Hematopoietic multipotent progenitor cell treated with erythropoietin and hydrocortisone succinate and interleukin-3 and kit ligand, for 4 days (in vitro differentiated cells): ENCODE measurements around the gene PCDH20.
"Not testable (repeated sequence)": the region's sequence is repeated elsewhere in the genome, so short reads cannot be mapped to it uniquely, and the experiment has no call there.

ENCODE experiments used
- DNase-seq: peaks from one replicate; pipeline ENCODE4 v3.0.0-alpha.2; 2015

The PCDH20 gene, protein sequence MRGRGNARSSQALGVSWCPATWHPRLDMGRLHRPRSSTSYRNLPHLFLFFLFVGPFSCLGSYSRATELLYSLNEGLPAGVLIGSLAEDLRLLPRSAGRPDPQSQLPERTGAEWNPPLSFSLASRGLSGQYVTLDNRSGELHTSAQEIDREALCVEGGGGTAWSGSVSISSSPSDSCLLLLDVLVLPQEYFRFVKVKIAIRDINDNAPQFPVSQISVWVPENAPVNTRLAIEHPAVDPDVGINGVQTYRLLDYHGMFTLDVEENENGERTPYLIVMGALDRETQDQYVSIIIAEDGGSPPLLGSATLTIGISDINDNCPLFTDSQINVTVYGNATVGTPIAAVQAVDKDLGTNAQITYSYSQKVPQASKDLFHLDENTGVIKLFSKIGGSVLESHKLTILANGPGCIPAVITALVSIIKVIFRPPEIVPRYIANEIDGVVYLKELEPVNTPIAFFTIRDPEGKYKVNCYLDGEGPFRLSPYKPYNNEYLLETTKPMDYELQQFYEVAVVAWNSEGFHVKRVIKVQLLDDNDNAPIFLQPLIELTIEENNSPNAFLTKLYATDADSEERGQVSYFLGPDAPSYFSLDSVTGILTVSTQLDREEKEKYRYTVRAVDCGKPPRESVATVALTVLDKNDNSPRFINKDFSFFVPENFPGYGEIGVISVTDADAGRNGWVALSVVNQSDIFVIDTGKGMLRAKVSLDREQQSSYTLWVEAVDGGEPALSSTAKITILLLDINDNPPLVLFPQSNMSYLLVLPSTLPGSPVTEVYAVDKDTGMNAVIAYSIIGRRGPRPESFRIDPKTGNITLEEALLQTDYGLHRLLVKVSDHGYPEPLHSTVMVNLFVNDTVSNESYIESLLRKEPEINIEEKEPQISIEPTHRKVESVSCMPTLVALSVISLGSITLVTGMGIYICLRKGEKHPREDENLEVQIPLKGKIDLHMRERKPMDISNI

DNA sequence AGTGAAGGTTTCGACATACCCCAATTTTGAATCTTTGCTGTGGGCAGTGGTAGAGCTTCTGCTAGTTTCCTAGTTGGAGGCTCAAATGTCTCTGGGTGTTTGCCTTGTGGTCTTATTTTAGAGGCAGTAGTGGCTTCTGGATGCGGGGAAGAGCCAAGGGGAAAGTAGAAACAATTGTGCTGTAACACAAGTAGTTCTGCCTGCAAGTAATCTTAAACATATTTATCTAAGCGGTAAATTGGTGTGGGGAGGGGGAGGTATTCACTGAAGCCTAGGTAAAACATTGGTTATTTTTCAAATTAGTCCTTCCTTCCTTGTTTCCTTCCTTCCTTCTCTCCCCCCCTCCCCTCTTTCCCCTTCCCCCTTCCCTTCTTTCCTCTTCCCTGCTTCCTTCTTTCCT lies at the start of gene PCDH20:
Gene PCDH20 (minus strand): TSS at position 101 of the 400 bp plus-strand sequence. CDS start 691 bp downstream, outside the sequence.
- no peak for DNase-seq

DNA sequence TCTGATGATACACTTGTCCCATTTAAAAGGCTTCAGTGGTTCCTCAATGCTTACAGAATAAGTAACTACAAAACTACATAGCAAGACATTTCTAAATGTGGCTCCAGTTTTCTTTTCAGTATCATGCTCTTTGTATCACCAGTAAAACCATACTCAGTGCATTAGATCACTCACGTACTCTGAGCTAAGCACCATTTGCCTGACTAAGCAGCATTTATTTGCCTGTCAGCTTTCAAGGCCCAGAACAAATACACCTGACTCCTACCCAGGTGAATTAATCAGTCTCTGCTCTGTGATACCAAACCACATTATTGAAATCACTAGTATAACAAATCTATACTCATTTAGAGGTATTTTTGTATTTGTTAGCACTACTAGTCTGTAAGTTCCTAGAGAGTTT lies 47.4 kb upstream of the PCDH20 start:
- DNase-seq: no peak

DNA sequence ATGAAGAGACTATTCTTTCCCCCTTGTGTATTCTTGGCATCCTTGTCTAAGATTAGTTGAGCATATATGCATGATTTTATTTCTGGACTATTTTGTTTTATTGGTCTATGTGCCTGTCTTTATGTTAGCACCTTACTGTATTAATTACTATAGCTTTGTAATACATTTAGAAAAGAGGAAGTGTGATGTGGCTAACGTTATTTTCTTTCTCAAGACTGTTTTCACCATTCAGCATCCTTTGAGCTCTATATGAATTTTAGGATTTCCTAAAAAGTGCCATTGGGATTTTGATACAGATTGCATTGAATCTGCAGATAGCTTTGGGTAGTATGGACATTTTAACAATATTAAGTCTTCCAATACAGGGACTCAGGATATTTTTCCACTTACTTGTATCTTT lies 37.5 kb upstream of the PCDH20 start:
- no peak for DNase-seq

DNA sequence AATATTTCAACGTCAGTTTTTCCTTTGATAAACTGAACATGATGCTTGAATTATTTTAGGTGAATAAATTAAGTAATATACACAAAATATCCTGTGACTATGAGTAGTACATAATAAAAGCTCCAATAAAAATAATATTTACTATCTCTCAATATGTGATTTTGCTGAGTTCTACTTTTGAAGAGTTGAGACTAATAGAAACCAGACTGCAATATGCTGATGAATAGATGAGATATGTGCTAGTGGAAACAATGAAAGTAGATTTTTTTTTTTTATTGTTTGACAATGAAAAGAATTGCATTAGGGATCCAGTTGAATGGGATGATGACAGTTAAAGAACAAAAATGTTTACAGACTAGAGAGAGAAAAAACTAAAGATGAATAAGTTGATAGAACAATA lies 16.4 kb upstream of the PCDH20 start:
- no peak for DNase-seq

DNA sequence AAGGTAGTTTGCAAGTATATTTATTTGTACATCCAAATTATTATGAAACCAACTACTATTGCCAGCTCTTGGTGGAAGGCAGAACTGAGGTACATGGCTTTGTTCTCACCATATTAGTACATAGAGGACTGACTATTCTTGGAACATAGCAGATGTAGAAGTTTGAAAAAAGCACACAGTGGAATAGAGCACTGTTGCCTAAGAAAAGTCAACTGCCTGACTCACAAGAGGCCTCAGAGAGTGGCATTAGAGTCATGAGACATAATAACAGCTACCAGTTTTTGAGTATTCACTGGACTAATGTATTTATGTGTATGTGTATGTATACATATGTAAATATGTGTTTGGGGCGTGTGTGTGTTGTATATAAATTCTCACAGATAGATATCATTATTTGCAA lies 8.3 kb upstream of the PCDH20 start:
- DNase-seq: no peak

DNA sequence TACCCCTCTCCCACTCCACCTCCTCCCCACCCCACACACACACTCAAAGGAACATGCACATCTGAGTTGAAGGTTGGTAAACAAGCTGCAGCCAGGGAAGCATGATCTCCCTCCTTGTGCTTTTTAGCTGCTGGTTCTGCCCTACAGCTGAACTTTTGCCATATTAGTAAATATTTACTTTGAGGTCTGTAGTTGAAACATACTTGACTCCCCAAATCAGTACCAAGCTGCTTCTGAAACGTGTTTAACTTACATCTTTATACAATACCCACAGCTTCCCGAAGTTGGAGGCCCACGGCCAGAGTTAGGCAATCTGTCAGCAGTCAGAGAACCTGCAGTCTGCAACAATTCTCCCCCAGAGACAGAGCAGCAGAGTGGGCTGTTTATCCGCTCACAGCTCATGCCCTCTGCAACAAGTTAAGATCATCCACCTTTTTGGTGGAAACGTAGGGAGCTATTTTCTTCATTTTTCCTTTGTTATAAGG lies 1.5 kb upstream of the PCDH20 start:
- no peak for DNase-seq

DNA sequence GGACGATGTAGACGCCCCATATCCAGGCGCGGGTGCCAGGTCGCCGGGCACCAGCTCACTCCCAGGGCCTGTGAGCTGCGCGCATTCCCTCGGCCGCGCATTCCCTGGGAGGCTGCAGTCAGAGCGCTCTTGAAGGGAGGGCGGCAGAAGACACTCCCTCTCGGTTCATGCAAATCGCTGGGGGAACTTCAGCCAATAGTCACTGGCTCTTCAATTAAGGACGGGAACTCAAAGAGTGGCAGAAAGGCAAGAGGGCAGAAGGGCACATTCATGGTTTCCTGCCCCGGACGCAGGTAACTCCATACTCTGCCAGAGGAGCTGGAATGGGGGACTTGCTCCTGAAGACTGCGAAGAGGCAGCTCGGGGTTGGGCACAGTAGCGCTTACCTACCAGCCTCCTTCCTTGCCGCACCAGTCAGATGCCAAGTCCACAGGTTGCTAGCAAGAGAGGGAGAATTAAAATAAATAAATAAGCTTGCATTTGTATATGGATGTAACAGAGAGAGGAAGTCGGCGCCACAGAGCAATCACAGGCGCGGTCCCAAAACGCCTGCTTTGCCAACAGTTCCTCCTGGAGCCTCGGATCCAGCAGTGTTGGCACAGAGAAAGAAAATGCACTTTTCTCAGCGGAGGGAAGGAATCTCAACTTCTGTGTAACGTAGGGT lies 459 bp downstream of the PCDH20 start:
- DNase-seq: peak; percentile 64

DNA sequence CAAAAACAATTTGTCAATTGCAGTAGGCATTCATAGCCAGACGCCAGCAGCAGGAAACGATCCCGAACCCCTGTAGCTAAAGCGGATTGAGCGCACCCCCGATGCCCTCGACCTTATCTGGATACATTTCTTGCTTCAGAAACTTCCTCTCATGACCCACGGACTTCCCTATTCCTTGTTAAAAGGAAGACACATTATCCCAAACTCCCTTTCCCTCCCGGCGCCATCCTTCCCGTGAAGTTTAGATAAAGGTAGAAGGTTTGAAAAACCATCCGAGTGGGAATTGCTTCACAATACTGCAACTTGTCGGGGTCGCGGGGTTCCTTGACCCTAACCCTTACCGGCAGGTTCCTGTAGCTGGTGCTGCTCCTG lies 977 bp downstream of the PCDH20 start:
- DNase-seq: no peak

DNA sequence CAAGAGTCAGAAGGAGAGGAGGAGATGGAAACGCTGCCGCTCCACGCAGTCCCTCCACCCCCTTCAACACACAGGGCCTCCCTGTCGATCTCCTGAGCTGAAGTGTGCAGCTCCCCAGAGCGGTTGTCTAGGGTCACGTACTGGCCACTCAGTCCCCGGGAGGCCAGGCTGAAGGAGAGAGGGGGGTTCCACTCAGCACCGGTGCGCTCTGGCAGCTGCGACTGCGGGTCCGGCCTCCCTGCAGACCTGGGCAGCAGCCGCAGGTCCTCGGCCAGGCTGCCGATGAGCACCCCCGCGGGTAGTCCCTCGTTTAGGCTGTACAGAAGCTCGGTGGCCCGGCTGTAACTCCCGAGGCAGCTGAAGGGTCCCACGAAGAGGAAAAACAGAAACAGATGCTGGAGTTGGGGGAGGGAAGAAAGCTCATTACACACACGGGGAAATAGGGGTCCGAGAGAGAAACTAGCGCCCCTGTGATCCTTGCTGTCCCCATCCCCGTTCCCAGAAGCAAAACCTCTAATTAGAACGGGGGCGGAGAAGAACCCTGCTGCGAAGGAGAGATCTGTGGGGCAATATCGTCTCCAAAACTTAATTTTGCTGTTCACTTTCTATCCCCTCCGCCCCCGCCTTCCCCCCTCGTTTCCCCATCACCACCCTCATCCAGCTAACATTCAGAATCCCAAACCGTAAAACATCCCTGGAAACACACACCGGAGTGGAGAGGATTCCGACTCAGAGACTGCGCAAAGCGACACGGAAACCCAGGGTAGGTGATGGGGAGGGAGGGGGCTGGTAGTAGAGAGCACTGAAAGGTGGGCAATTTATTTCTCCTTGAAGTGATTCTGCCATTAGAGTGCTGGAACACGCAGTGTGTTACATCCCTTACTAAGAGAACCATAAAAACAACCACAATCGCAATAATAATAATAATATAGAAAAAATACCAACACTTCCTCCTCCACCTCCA lies 1.8 kb downstream of the PCDH20 start:
- no peak for DNase-seq

DNA sequence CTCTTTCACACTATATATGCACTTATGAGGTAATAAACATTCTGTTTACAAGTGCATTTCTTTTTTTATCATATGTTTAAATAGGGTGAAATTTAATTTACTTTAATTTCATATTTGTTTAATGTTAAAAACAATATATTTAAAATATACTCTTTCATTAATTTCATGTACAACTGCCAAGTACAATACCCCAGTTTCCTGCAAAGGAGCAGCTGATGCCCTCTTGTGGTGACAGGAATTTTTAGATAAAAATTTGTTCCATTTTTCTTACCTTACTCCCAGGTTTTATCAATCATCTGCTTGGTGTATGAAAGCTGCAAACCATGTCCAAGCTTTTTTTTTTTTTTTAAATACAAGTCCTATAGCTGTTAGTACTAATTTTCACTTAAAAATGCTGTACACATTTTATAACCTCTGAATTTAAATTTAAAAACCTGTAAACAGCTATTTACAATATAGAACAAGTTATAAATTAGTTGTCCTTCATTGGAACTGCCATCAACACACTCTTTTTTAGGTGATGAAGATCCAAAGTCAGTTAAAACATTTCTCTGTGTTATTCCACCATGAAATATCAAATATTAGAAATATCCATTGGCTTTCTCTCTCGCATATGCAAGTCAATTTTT lies 4.9 kb downstream of the PCDH20 start:
- peak; percentile 31 for DNase-seq

DNA sequence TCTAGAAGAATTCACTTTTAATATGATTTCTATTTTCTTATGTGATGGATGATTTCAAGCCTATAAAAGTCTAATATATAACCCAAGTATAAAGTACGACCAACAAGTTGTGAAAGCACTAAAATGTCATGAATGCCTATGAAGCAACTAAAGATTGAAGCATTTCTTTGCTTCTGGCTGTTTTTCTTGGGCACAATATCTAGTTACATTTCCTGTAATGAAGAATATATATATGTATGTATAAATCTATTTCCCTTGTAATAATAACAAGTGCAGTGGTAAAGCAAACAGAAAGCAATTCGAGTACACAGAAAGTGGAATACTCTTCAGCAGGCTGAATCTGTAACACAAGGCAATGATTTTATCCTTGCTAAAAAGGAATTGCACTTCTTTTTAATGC lies 5.4 kb downstream of the PCDH20 start:
- no peak for DNase-seq

DNA sequence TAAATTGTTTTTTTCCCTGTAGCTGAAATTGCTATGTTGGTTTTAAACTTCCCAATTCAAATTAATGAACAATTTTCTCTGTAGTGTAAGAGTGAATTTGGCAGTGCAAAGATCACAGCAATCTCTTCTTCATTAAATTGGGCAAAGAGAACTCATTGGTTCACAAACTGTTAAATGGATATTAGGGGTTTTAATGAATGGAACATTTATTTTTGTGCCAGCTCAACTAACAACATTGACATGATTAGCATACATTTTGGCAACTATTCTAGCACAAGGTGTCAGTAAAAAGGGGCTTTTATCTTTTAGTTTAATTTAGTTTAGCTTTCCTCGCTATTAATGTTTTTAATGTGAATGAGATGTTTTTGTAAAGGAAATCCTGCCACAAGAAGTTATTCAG lies 7.1 kb downstream of the PCDH20 start:
- DNase-seq: no peak

DNA sequence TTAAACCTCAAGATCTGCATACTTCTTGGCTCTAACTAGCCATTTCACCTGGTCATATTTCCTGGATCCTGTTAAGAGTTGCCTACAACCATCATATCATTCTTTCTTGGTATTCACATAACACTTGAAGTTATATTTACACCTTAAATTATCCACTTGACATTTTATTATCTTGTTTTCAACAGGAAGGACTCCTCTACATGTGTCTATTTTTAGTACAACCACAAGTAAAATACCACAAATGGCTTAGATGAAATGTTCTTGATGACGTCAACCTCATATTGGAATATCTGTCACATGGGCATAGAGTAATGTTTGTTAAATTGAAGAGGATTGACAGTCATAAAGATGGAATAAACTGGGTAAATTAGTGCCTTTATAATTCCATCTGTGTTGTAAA lies 9.4 kb downstream of the PCDH20 start:
- DNase-seq: no peak

DNA sequence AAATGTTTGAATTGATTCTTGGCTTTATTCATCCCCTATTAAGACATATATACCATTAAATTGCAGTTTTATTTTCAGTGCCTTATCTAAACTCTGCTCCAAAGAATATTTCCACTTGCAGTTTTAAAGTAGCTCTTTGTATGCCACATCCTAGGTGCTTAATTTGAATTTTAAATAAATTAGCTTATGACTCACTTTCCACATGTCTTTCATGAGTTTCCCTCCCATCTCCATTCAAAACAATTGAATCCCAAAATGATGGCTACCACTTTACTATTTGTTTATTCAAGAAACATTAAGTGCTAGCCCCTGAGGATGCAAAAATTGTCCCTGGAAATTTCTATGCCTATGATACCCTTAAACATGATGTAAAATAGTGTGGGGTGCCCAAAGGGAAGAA lies 19.5 kb downstream of the PCDH20 start:
- DNase-seq: no peak

DNA sequence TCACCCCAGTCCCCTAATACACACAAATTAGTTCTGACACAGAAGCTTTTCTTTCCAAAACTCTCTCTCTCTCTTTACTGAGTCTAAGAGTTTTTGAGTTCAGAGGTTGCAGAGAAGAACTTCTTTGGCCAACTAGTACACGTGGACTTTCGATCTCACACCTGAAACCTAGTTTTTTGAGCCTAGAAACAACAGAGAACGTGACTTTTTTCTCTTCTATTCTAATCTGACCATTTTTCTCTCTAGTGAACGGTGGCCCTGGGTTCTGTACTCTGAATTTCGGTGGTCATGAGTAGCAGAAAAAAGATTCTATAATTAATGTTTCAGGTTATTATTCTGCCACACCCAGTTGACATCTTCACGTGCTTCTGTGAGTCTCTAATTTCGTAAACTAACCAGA lies 24.2 kb downstream of the PCDH20 start:
- DNase-seq: no peak

DNA sequence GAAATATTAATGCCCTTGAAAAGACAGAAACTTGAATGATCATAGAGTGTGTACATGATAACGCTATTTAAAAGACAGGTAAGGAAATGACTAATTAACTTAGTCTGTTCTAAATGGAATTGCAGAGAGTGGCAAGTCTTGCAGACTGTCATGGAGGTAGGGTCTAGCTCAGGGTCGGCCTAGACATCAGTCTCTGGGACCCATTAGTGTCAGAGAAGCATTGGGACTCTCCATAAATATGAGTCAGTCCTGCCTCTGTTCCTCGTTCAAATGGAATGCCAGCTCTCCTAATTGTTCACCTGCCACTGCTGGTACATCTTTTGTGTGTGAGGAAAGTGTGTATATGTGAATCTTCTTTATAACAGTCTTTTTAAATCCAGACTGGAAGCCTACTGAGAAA lies 28.0 kb downstream of the PCDH20 start:
- DNase-seq: no peak

DNA sequence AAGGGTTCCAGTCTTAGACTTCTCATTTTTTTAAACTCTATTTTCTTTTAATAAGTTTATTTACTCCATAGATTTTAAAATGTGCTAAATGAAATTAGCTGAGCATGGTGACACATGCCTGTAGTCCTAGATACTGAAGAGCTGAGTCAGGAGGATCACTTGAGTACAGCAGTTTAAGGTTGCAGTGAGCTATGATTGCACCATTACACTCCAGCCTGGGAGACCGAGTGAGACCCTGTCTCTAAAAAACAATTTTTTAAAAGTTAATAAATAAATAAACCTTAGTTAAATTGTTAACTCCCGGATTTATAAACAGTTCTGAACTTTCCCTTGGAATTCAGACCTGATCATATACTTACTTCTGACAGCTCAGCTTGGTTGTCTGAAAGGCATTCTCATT lies 32.5 kb downstream of the PCDH20 start:
- no peak for DNase-seq

DNA sequence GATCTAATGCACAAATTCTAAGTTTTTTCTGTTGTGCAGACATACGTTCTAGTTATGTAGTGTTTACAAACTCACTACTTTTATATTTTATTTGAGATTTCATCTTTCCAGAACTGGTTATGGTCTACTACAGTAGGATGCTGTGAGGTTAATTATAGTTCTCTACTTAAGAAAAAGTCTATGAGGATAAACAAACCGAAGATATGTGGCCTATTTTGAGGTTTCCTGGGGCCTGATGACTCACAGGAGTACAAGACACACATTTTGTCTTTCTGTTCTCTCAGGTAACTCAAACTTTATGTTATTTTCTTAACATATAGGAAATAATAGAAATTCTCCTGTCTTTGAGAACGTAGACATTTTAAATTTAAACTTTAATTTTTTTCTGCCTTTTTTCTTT lies 45.1 kb downstream of the PCDH20 start:
- DNase-seq: no peak

DNA sequence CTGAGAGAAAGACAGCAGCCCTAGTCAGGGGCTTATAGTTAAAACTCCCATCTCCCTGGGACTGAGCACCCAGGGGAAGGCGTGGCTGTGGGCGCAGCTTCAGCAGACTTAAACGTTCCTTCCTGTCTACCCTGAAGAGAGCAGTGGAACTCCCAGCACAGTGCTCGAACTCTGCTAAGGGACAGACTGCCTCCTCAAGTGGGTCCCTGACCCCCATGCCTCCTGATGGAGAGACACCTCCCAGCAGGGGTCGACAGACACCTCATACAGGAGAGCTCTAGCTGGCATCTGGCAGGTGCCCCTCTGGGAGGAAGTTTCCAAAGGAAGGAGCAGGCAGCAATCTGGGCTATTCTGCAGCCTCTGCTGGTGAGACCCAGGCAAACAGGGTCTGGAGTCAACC lies 51.0 kb downstream of the PCDH20 start:
- DNase-seq: not testable (repeated sequence)

DNA sequence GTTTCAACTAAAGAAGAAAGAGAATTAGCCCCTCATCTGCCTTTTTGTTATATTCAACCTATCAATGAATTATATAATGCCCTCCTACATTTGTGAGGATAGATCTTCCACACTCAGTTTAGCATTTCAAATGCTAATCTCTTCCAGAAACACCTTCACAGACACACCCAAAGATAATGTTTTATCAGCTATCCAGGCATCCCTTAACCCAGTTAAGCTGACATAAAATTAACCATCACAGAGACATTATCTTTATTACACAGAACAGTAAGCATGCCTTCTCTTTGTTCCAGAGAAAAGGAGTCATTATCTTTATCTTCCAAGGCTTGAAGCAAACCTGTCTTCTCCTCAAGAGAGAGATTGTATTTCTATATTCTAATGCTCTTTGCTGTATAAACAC lies 53.1 kb downstream of the PCDH20 start:
- no peak for DNase-seq
